PC-9 (cell line): Measurements from ENCODE around the gene ERMAP.

Source experiments
- CTCF ChIP-seq: fragments of 200-600 bp; sonication (generic); conservative IDR thresholded peaks from 2 replicates; pipeline ENCODE4 v1.6.1; 2017; ENCODE audit warnings: mixed run types, antibody characterized with exemption, mild to moderate bottlenecking, moderate library complexity
- EZH2 ChIP-seq: fragments of 200-600 bp; sonication (generic); IDR thresholded peaks from 2 replicates; pipeline ENCODE4 v1.8.0; 2017; ENCODE audit warnings: antibody characterized with exemption, low read depth

- TF ChIP-seq CTCF (no peak), EZH2 (no peak)
These were observed 20.8 kb downstream of the ERMAP start for GRCh38 chr1:42837709-42838108.
